Measurements from ENCODE around the gene UTP20.
A peak's percentile ranks its signal among the peaks of the same experiment; 100 is the strongest.
"Not testable (repeated sequence)": the region's sequence is repeated elsewhere in the genome, so short reads cannot be mapped to it uniquely, and the experiment has no call there.

Gene UTP20

GRCh38 chr12:101327546-101327945, 47.6 kb downstream of the UTP20 start:
- DNase-seq: no peak

- DNase-seq: no peak
Measured at GRCh38 chr12:101328917-101329316, 49.0 kb downstream of the UTP20 start.

- DNase-seq: no peak
Measured at GRCh38 chr12:101330631-101331030, 50.7 kb downstream of the UTP20 start.

- DNase-seq: no peak
Measured at GRCh38 chr12:101336437-101336836, 56.5 kb downstream of the UTP20 start.

- no peak for DNase-seq
Measured at GRCh38 chr12:101338087-101338486, 58.2 kb downstream of the UTP20 start.

GRCh38 chr12:101343893-101344292, 64.0 kb downstream of the UTP20 start:
- no peak for DNase-seq

- DNase-seq: no peak
Measured at GRCh38 chr12:101351682-101352081, 71.8 kb downstream of the UTP20 start.

GRCh38 chr12:101356794-101357193, 76.9 kb downstream of the UTP20 start:
- no peak for DNase-seq

GRCh38 chr12:101361455-101361854, 81.5 kb downstream of the UTP20 start:
- DNase-seq: no peak

- no peak for DNase-seq
Measured at GRCh38 chr12:101368016-101368415, 88.1 kb downstream of the UTP20 start.

GRCh38 chr12:101372431-101372830, 92.5 kb downstream of the UTP20 start:
- no peak for DNase-seq

GRCh38 chr12:101375573-101375972, 95.7 kb downstream of the UTP20 start:
- DNase-seq: no peak

- no peak for DNase-seq
Measured at GRCh38 chr12:101379149-101379548, 99.2 kb downstream of the UTP20 start.

- not testable (repeated sequence) for DNase-seq
Measured at GRCh38 chr12:101391181-101391580, 111.3 kb downstream of the UTP20 start.

GRCh38 chr12:101407049-101407435, 127.1 kb downstream of the UTP20 start:
- DNase-seq: no peak

- DNase-seq: peak; percentile 70
Measured at GRCh38 chr12:101407436-101408345, 127.8 kb downstream of the UTP20 start, which contains the start of gene ARL1. TSS of gene ARL1 (minus strand) at chr12:101407772. CDS start at chr12:101407645, 127 bp downstream.

GRCh38 chr12:101410169-101410568, 130.3 kb downstream of the UTP20 start:
- DNase-seq: not testable (repeated sequence)

- DNase-seq: no peak
Measured at GRCh38 chr12:101414533-101415119, 134.7 kb downstream of the UTP20 start.

GRCh38 chr12:101415228-101415627, 135.3 kb downstream of the UTP20 start:
- no peak for DNase-seq

- not testable (repeated sequence) for DNase-seq
Measured at GRCh38 chr12:101422066-101422465, 142.2 kb downstream of the UTP20 start.

- no peak for DNase-seq
Measured at GRCh38 chr12:101424620-101425019, 144.7 kb downstream of the UTP20 start.

GRCh38 chr12:101430456-101430855, 150.6 kb downstream of the UTP20 start:
- no peak for DNase-seq

GRCh38 chr12:101436136-101436535, 156.2 kb downstream of the UTP20 start:
- DNase-seq: no peak
